NB4 (cell line): ENCODE results near the gene VILL.

Source experiments
- DNase-seq: peaks from one replicate; pipeline ENCODE4 v3.0.0; 2010; ENCODE audit warnings: low read depth
- H3K4me3 ChIP-seq: one replicate; pipeline ENCODE4 v1.5.1; 2011; ENCODE audit warnings: mild to moderate bottlenecking, low read depth, low read length, moderate library complexity
- MYC ChIP-seq: IDR thresholded peaks from 2 replicates; pipeline ENCODE4 v1.6.1; 2011; ENCODE audit warnings: low read depth, low read length
- POLR2A ChIP-seq: IDR thresholded peaks from 2 replicates; pipeline ENCODE4 v1.6.1; 2011; ENCODE audit warnings: mild to moderate bottlenecking; ENCODE audit not compliant: insufficient read length; ENCODE audit errors: extremely low read depth
- TF ChIP-seq, protein P1 (sequence below): IDR thresholded peaks from one replicate; pipeline ENCODE4 v1.5.1; 2012; ENCODE audit warnings: low read depth, low read length
- TF ChIP-seq, protein P2 (sequence below): IDR thresholded peaks from 2 replicates; pipeline ENCODE4 v1.6.1; 2011; ENCODE audit warnings: low read depth, low read length

VILL gene

DNA sequence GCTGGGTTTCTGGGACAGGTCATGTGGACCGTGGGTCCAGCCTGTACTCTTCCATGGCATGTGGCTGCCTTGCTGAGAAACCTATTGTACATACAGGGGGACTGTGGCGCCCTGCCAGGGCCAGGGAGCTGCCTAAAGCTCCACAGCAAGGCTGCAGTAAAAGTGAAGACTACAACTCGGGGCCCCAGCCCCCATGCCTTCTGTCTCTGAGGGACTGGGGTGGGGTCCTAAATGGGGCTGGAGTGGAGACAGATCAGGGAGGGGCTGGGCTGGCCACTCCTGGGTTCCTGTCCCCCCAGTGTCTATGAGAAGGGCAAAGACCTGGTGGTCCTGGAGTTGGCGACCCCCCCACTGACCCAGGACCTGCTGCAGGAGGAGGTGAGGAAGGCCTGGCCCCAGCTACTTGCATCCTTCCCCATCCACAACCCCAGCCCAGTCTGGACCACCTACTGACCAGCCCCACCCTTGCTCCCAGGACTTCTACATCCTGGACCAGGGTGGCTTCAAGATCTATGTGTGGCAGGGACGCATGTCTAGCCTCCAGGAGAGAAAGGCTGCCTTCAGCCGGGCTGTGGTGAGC is 7.3 kb downstream of the VILL start:
- TF ChIP-seq, protein P1, sequence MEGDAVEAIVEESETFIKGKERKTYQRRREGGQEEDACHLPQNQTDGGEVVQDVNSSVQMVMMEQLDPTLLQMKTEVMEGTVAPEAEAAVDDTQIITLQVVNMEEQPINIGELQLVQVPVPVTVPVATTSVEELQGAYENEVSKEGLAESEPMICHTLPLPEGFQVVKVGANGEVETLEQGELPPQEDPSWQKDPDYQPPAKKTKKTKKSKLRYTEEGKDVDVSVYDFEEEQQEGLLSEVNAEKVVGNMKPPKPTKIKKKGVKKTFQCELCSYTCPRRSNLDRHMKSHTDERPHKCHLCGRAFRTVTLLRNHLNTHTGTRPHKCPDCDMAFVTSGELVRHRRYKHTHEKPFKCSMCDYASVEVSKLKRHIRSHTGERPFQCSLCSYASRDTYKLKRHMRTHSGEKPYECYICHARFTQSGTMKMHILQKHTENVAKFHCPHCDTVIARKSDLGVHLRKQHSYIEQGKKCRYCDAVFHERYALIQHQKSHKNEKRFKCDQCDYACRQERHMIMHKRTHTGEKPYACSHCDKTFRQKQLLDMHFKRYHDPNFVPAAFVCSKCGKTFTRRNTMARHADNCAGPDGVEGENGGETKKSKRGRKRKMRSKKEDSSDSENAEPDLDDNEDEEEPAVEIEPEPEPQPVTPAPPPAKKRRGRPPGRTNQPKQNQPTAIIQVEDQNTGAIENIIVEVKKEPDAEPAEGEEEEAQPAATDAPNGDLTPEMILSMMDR, result no peak
- no peak for TF ChIP-seq MYC
- TF ChIP-seq POLR2A, result no peak
- H3K4me3 ChIP-seq, result no peak overlapping the region
- no peak for DNase-seq

DNA sequence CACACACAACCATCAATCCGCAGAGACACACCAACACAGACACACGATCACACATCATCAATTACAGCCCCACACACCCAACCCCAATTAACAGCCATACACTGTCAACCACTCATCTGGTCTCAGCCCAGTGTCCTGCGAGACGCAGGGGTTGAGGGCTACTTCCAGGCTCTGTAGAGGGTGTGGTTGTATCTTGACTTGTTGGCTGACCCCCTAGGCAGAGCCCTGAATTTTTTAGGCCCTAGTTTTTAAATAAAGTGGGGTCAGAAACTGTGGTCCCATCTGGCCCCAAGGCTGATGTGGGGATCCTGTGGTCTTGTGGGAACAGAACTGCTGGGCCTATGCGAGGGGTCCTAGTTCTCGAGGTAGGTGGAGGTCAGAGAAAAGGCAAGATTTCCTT is 9.2 kb downstream of the VILL start:
- no peak overlapping the region for H3K4me3 ChIP-seq
- DNase-seq, result no peak
- TF ChIP-seq, protein P2, sequence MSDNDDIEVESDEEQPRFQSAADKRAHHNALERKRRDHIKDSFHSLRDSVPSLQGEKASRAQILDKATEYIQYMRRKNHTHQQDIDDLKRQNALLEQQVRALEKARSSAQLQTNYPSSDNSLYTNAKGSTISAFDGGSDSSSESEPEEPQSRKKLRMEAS, result no peak
- TF ChIP-seq MYC (no peak), POLR2A (no peak)
- TF ChIP-seq, protein P1, result no peak

DNA sequence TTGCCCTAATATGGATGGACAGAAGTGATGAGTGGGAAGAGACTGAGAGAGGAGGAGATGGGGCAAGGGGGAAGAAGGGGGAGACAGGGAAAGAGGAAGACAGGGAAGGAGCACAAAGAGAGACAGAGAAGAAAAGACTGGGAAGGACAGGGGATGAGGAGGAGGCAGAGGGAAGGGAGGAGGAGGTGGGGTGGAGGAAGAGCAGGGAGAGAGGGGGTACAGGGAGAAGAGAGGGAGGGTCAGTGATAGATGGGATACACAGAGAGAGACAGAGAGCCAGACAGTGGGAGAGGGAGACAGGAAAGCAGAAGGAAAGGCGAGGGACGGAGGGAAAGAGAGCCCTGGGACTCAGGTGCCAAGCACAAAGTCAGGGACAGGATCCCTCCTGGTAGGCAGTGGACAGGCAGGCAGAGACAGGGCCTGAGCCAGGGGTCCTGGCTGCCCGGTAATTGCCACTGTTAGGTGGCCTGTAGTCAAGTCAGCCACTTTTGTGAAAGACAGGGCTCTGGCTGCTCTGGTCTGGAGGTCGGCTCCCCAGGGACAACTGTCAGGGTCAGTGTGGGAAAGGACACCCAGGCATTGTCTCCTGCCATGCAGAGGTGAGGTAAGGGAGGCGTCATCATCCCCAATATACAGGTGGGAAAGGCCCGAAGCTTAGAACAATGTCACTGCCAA is 9.8 kb downstream of the VILL start:
- DNase-seq, result no peak
- no peak overlapping the region for H3K4me3 ChIP-seq
- no peak for TF ChIP-seq POLR2A
- TF ChIP-seq MYC, result no peak
- TF ChIP-seq, protein P2, result no peak
- TF ChIP-seq, protein P1, result no peak

DNA sequence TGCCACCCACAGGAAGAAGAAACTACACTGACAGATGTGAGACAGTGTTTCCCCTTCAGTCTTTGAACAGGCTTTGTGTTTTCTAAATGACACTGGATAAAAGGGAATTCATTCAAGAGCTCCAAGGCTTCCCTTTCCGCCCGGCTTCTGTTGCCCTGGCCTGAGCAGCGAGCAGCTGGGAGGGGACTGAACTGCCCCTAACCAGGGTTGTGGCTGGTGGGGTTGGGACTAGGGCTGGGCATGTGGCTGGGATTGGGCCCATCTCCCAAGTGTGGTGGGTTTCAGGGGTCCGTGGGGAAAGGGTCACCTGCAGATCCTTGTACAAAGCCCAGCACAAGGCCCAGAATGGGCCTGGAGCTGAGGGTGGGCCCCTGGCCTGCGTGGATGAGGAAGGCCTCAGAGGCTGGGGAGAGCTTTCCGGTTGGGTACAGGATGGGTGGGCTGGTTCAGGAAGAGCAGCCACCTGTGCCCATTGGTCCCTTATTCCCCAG is 10.4 kb downstream of the VILL start:
- no peak for TF ChIP-seq MYC
- TF ChIP-seq, protein P1, result no peak
- TF ChIP-seq, protein P2, result no peak
- TF ChIP-seq POLR2A, result no peak
- DNase-seq, result no peak
- H3K4me3 ChIP-seq, result no peak overlapping the region

DNA sequence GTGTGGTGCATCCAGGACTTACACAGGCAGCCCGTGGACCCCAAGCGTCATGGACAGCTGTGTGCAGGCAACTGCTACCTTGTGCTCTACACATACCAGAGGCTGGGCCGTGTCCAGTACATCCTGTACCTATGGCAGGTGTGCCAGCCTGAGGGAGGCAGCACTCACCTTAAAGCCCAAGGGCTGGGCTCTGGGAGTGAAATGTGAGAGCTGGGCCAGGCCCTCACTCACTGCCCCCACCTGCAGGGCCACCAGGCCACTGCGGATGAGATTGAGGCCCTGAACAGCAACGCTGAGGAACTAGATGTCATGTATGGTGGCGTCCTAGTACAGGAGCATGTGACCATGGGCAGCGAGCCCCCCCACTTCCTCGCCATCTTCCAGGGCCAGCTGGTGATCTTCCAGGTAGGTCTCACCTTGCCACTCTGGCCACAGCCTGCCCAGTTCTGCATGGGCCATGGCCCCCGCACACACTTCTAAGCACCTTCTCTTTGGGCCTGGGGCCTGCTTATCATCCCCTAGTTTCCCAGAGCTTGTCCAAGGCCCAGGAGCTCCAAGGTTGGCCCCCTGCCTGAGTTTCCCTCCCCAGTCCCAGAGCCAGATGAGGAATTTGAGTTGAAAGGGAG is 11.0 kb downstream of the VILL start:
- no peak for DNase-seq
- TF ChIP-seq, protein P1, result peak; percentile 2
- no peak for TF ChIP-seq MYC
- TF ChIP-seq POLR2A, result no peak
- H3K4me3 ChIP-seq, result no peak overlapping the region
